GM23338 (cell line): ENCODE measurements around the gene DOCK1. TPM values are rescaled to one million over a fixed set of nuclear protein-coding genes. Genes with fewer than 3 reads are reported as not detected.

Source experiments
- ATAC-seq: fragments of 200-7000 bp; cut with Tn5 transposase; 3 replicates; pipeline ENCODE4 v1.9.1; 2020
- DNase-seq: peaks from one replicate; pipeline ENCODE4 v3.0.0-alpha.2; 2015; ENCODE audit warnings: low spot score
- H2AFZ ChIP-seq: fragments of 200-600 bp; sonication (generic); 2 replicates; pipeline ENCODE4 v1.8.0; 2016; ENCODE audit warnings: antibody characterized with exemption, mild to moderate bottlenecking, moderate library complexity
- H3F3A ChIP-seq: fragments of 200-600 bp; sonication (generic); replicated peaks from 2 replicates; pipeline ENCODE4 v1.8.0; 2017; ENCODE audit warnings: antibody characterized with exemption, mixed run types, low read depth
- H3K27ac ChIP-seq: fragments of 200-600 bp; sonication (generic); 2 replicates; pipeline ENCODE4 v1.6.1; 2016; ENCODE audit warnings: low read depth
- H3K27me3 ChIP-seq: fragments of 200-600 bp; sonication (generic); 2 replicates; pipeline ENCODE4 v1.8.0; 2016; ENCODE audit warnings: mild to moderate bottlenecking, mixed run types, moderate library complexity; ENCODE audit not compliant: insufficient read depth
- H3K36me3 ChIP-seq: fragments of 200-600 bp; sonication (generic); 2 replicates; pipeline ENCODE4 v1.8.0; 2016; ENCODE audit warnings: mild to moderate bottlenecking; ENCODE audit not compliant: insufficient read depth
- H3K4me1 ChIP-seq: fragments of 200-600 bp; sonication (generic); 2 replicates; pipeline ENCODE4 v1.8.0; 2016; ENCODE audit warnings: mild to moderate bottlenecking, moderate library complexity; ENCODE audit not compliant: insufficient read depth
- H3K4me2 ChIP-seq: fragments of 200-600 bp; sonication (generic); 2 replicates; pipeline ENCODE4 v1.7.1; 2017; ENCODE audit warnings: mixed run types
- H3K4me3 ChIP-seq: fragments of 200-600 bp; sonication (generic); 2 replicates; pipeline ENCODE4 v1.6.1; 2016; ENCODE audit warnings: mixed run types
- H3K79me2 ChIP-seq: fragments of 200-600 bp; sonication (generic); replicated peaks from 2 replicates; pipeline ENCODE4 v1.8.0; 2017; ENCODE audit warnings: mild to moderate bottlenecking; ENCODE audit not compliant: insufficient read depth
- H3K9me2 ChIP-seq: fragments of 200-600 bp; sonication (generic); 2 replicates; pipeline ENCODE4 v1.8.0; 2017; ENCODE audit not compliant: insufficient read depth
- H4K20me1 ChIP-seq: fragments of 200-600 bp; sonication (generic); replicated peaks from 2 replicates; pipeline ENCODE4 v1.8.0; 2017; ENCODE audit warnings: mild to moderate bottlenecking; ENCODE audit not compliant: insufficient read depth
- H3K27ac Mint-ChIP-seq: 2 replicates; pipeline ENCODE4 v1.8.0; 2020; ENCODE audit warnings: inconsistent platforms, mild to moderate bottlenecking, moderate library complexity, mixed read lengths
- H3K27me3 Mint-ChIP-seq: 3 replicates; pipeline ENCODE4 v1.8.0; 2022; ENCODE audit warnings: low read depth, mild to moderate bottlenecking, moderate library complexity, mixed read lengths, inconsistent platforms; ENCODE audit not compliant: insufficient read depth, poor library complexity
- H3K36me3 Mint-ChIP-seq: 3 replicates; pipeline ENCODE4 v1.8.0; 2021; ENCODE audit warnings: low read depth, mild to moderate bottlenecking, inconsistent platforms, moderate library complexity, mixed read lengths
- H3K4me1 Mint-ChIP-seq: 3 replicates; pipeline ENCODE4 v1.8.0; 2020; ENCODE audit warnings: mild to moderate bottlenecking, inconsistent platforms, mixed read lengths
- H3K4me3 Mint-ChIP-seq: 3 replicates; pipeline ENCODE4 v1.8.0; 2021; ENCODE audit warnings: moderate library complexity, mild to moderate bottlenecking, inconsistent platforms, mixed read lengths
- H3K9me3 Mint-ChIP-seq: 3 replicates; pipeline ENCODE4 v1.8.0; 2020; ENCODE audit warnings: moderate library complexity, mild to moderate bottlenecking, inconsistent platforms, mixed read lengths
- ETS1 ChIP-seq: IDR thresholded peaks from 2 replicates; pipeline ENCODE4 v1.6.1; 2016; ENCODE audit warnings: antibody characterized with exemption
- EZH2 ChIP-seq: fragments of 200-600 bp; sonication (generic); IDR thresholded peaks from one replicate; pipeline ENCODE4 v1.8.0; 2017; ENCODE audit warnings: antibody characterized with exemption, mild to moderate bottlenecking, low read depth; ENCODE audit not compliant: unreplicated experiment
- POLR2AphosphoS5 ChIP-seq: IDR thresholded peaks from 2 replicates; pipeline ENCODE4 v1.6.1; 2016; ENCODE audit warnings: antibody characterized with exemption, low read depth
- REST ChIP-seq: IDR thresholded peaks from one replicate; pipeline ENCODE4 v1.6.1; 2018; ENCODE audit warnings: antibody characterized with exemption; ENCODE audit not compliant: unreplicated experiment
- STAT1 ChIP-seq: IDR thresholded peaks from one replicate; pipeline ENCODE4 v1.6.1; 2016; ENCODE audit warnings: antibody characterized with exemption; ENCODE audit not compliant: unreplicated experiment
- ZNF114 ChIP-seq: fragments of 250-450 bp; sonication (Bioruptor Pico); IDR thresholded peaks from 2 replicates; pipeline ENCODE4 v1.5.0; 2020; ENCODE audit warnings: mild to moderate bottlenecking, moderate library complexity
- ZNF462 ChIP-seq: fragments of 250-450 bp; sonication (Bioruptor Pico); IDR thresholded peaks from 2 replicates; pipeline ENCODE4 v1.5.0; 2020; ENCODE audit warnings: mild to moderate bottlenecking, moderate library complexity
- polyA plus RNA-seq: library from polyadenylated mRNA; unstranded; fragments of >200 nt; fragmentation: Nextera tagmentation; extraction: Ambion mirVana; gene quantifications from 2 replicates; pipeline ENCODE4 v1.2.1, GENCODE V29; 2016
- total RNA-seq: library from RNA; depleted of rRNA; stranded (reverse); fragments of >200 nt; shearing (Covaris generic); gene quantifications from 2 replicates; pipeline ENCODE4 v1.2.3, GENCODE V29; 2014

The DOCK1 gene
- total and polyA plus RNA-seq, 2 experiments from 2014 or later, result 13.2 to 55.3 TPM

GRCh38 chr10:127496035-127496434 lies 590.8 kb downstream of the DOCK1 start (continued):
- TF ChIP-seq ZNF462 (no peak), ZNF114 (CRISPR knock-in tag) (no peak), STAT1 (no peak), ETS1 (no peak), EZH2 (no peak)

- no peak overlapping the region for H2AFZ ChIP-seq
- H3K79me2 ChIP-seq, result no peaks in the 10 kb centered on the region
- Mint-ChIP-seq H3K4me1 (no peaks in the 10 kb centered on the region; the same call in 2 of the 3 replicates), H3K36me3 (no peaks in the 10 kb centered on the region), H3K9me3 (no peaks in the 10 kb centered on the region), H3K27me3 (peaks cover 5% of the 10 kb centered on the region), H3K27ac (no peak overlapping the region), H3K4me3 (no peak overlapping the region)
- no peak for DNase-seq
- H3K27ac ChIP-seq, result no peak overlapping the region
- H3K4me1 ChIP-seq, result no peaks in the 10 kb centered on the region
- no peaks in the 10 kb centered on the region for H3K27me3 ChIP-seq
- H3K9me2 ChIP-seq, result no peaks in the 10 kb centered on the region
- H3F3A ChIP-seq, result no peaks in the 10 kb centered on the region
- ATAC-seq, result no peak
- no peaks in the 10 kb centered on the region for H4K20me1 ChIP-seq
- no peak overlapping the region for H3K4me3 ChIP-seq
- H3K4me2 ChIP-seq, result no peak overlapping the region
- no peaks in the 10 kb centered on the region for H3K36me3 ChIP-seq
- TF ChIP-seq POLR2AphosphoS5 (no peak), REST (no peak), ETS1 (no peak)
Observed at GRCh38 chr10:127497685-127498084, 592.5 kb downstream of the DOCK1 start.
